HUES6 (cell line): ENCODE data around the gene WNK1.

ENCODE experiments used
- H3K27ac ChIP-seq: 2 replicates; pipeline ENCODE4 v1.7.0; 2013; ENCODE audit warnings: low read depth, mild to moderate bottlenecking, low read length, inconsistent platforms
- H3K27me3 ChIP-seq: 2 replicates; pipeline ENCODE4 v1.6.1; 2013; ENCODE audit warnings: low read length; ENCODE audit not compliant: control insufficient read depth, insufficient read depth
- H3K36me3 ChIP-seq: 2 replicates; pipeline ENCODE4 v1.6.1; 2013; ENCODE audit warnings: low read length; ENCODE audit not compliant: control insufficient read depth, insufficient read depth
- H3K4me1 ChIP-seq: 2 replicates; pipeline ENCODE4 v1.6.1; 2013; ENCODE audit warnings: low read length; ENCODE audit not compliant: control insufficient read depth, insufficient read depth
- H3K4me3 ChIP-seq: 2 replicates; pipeline ENCODE4 v1.5.1; 2013; ENCODE audit warnings: low read depth, low read length
- H3K9ac ChIP-seq: one replicate; pipeline ENCODE4 v1.6.1; 2013; ENCODE audit warnings: mild to moderate bottlenecking, low read length
- H3K9me3 ChIP-seq: 2 replicates; pipeline ENCODE4 v1.6.1; 2013; ENCODE audit warnings: low read depth, low read length; ENCODE audit not compliant: control insufficient read depth, insufficient read depth

Gene WNK1

DNA sequence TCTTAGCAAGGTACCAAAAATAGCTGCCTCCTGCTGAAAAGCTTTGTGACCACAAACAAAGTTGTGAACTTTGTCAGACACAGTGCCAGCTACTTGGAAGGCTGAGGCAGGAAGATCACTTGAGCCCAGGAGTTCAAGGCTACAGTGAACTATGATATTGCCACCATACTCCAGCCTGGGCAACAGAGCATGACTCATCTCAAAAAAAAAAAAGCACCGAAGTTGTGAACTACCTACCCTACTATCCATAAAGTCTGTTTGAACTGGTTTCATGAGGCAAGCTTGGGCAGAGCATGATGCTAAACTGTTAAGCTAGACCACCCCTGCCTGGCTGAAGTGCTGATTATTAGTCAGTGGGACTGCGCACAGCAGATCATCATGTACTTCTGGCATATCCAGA is 121.6 kb downstream of the WNK1 start:
- no peak overlapping the region for H3K9ac ChIP-seq
- H3K9me3 ChIP-seq: no peaks in the 10 kb centered on the region
- no peak overlapping the region for H3K27ac ChIP-seq
- no peaks in the 10 kb centered on the region for H3K27me3 ChIP-seq
- peaks cover 59% of the 10 kb centered on the region for H3K36me3 ChIP-seq
- no peaks in the 10 kb centered on the region for H3K4me1 ChIP-seq
- H3K4me3 ChIP-seq: no peak overlapping the region

DNA sequence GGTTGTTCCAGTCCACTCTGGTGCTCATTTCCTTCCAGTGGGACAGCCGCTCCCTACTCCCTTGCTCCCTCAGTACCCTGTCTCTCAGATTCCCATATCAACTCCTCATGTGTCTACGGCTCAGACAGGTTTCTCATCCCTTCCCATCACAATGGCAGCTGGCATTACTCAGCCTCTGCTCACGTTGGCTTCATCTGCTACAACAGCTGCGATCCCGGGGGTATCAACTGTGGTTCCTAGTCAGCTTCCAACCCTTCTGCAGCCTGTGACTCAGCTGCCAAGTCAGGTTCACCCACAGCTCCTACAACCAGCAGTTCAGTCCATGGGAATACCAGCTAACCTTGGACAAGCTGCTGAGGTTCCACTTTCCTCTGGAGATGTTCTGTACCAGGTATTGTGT is 127.3 kb downstream of the WNK1 start:
- Histone ChIP-seq H3K27me3 (no peaks in the 10 kb centered on the region), H3K36me3 (peaks cover 81% of the 10 kb centered on the region), H3K4me3 (no peak overlapping the region), H3K4me1 (no peaks in the 10 kb centered on the region), H3K27ac (no peak overlapping the region), H3K9ac (no peak overlapping the region), H3K9me3 (no peaks in the 10 kb centered on the region)

DNA sequence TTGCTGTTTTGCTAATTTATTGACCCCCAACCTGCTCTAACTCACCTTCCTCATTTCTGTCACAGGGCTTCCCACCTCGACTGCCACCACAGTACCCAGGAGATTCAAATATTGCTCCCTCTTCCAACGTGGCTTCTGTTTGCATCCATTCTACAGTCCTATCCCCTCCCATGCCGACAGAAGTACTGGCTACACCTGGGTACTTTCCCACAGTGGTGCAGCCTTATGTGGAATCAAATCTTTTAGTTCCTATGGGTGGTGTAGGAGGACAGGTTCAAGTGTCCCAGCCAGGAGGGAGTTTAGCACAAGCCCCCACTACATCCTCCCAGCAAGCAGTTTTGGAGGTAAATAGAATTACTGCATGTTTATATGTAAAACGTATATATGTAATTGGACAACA is 128.3 kb downstream of the WNK1 start:
- Histone ChIP-seq H3K27ac (no peak overlapping the region), H3K9me3 (no peaks in the 10 kb centered on the region), H3K4me3 (no peak overlapping the region), H3K27me3 (no peaks in the 10 kb centered on the region), H3K9ac (no peak overlapping the region), H3K4me1 (no peaks in the 10 kb centered on the region), H3K36me3 (peaks cover 82% of the 10 kb centered on the region)

DNA sequence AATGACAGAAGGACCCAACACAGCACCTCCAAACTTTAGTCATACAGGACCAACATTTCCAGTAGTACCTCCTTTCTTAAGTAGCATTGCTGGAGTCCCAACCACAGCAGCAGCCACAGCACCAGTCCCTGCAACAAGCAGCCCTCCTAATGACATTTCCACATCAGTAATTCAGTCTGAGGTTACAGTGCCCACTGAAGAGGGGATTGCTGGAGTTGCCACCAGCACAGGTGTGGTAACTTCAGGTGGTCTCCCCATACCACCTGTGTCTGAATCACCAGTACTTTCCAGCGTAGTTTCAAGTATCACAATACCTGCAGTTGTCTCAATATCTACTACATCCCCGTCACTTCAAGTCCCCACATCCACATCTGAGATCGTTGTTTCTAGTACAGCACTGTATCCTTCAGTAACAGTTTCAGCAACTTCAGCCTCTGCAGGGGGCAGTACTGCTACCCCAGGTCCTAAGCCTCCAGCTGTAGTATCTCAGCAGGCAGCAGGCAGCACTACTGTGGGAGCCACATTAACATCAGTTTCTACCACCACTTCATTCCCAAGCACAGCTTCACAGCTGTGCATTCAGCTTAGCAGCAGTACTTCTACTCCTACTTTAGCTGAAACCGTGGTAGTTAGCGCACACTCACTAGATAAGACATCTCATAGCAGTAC is 132.5 kb downstream of the WNK1 start:
- H3K27ac ChIP-seq: no peak overlapping the region
- peaks cover 96% of the 10 kb centered on the region for H3K36me3 ChIP-seq
- no peak overlapping the region for H3K4me3 ChIP-seq
- no peaks in the 10 kb centered on the region for H3K9me3 ChIP-seq
- H3K4me1 ChIP-seq: no peaks in the 10 kb centered on the region
- H3K9ac ChIP-seq: no peak overlapping the region
- no peaks in the 10 kb centered on the region for H3K27me3 ChIP-seq

DNA sequence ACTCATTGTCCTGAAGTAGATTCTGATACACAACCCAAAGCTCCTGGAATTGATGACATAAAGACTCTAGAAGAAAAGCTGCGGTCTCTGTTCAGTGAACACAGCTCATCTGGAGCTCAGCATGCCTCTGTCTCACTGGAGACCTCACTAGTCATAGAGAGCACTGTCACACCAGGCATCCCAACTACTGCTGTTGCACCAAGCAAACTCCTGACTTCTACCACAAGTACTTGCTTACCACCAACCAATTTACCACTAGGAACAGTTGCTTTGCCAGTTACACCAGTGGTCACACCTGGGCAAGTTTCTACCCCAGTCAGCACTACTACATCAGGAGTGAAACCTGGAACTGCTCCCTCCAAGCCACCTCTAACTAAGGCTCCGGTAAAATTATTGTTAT is 133.3 kb downstream of the WNK1 start:
- H3K36me3 ChIP-seq: peaks cover 95% of the 10 kb centered on the region
- no peak overlapping the region for H3K27ac ChIP-seq
- no peaks in the 10 kb centered on the region for H3K27me3 ChIP-seq
- no peaks in the 10 kb centered on the region for H3K4me1 ChIP-seq
- no peak overlapping the region for H3K4me3 ChIP-seq
- no peak overlapping the region for H3K9ac ChIP-seq
- H3K9me3 ChIP-seq: no peaks in the 10 kb centered on the region

DNA sequence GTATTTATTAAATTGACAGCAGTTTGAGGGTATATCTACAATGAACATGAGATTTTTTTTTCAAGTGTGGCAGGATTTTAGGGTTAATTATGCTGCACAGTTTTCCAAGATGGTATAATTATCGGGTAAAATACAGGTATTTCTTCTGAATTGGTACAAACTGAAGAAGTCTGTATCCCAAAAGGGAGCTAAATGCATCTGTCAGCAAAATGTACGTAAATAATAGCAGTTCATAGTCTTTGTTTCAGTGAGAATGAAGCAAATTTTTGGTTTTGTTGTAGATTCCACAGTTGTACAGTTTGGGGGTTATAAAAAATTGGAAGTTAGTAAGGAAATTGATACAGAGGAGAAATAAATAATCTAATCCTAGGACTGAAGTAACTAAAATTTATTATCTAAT is 133.8 kb downstream of the WNK1 start:
- no peaks in the 10 kb centered on the region for H3K4me1 ChIP-seq
- no peaks in the 10 kb centered on the region for H3K9me3 ChIP-seq
- no peak overlapping the region for H3K4me3 ChIP-seq
- H3K27ac ChIP-seq: no peak overlapping the region
- H3K36me3 ChIP-seq: peaks cover 93% of the 10 kb centered on the region
- no peak overlapping the region for H3K9ac ChIP-seq
- no peaks in the 10 kb centered on the region for H3K27me3 ChIP-seq

DNA sequence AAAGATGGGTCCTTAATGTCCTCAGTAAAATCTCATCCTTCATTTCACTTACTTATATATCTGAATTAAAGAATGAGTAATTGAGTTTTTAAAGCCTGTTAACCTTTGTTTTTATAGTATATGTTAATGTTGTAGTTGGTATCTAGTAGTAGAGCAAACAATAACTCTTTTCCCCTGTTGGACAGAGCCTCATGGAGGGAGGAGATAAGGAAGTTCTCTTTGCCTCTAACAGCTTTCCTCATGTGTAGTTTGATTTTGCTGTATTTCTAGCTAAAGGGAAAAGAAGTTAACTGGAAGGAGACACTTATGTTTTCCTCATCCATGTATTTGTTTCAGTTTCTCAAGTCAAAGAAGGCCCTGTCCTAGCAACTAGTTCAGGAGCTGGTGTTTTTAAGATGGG is 141.8 kb downstream of the WNK1 start:
- no peak overlapping the region for H3K4me3 ChIP-seq
- H3K36me3 ChIP-seq: peaks cover 73% of the 10 kb centered on the region
- H3K4me1 ChIP-seq: no peaks in the 10 kb centered on the region
- H3K27ac ChIP-seq: no peak overlapping the region
- H3K27me3 ChIP-seq: no peaks in the 10 kb centered on the region
- H3K9me3 ChIP-seq: no peaks in the 10 kb centered on the region
- no peak overlapping the region for H3K9ac ChIP-seq

DNA sequence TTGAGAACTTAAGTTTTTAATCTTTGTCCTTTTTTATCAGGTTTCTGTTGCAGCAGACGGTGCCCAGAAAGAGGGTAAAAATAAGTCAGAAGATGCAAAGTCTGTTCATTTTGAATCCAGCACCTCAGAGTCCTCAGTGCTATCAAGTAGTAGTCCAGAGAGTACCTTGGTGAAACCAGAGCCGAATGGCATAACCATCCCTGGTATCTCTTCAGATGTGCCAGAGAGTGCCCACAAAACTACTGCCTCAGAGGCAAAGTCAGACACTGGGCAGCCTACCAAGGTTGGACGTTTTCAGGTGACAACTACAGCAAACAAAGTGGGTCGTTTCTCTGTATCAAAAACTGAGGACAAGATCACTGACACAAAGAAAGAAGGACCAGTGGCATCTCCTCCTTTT is 143.7 kb downstream of the WNK1 start:
- no peaks in the 10 kb centered on the region for H3K4me1 ChIP-seq
- peaks cover 79% of the 10 kb centered on the region for H3K36me3 ChIP-seq
- no peaks in the 10 kb centered on the region for H3K9me3 ChIP-seq
- H3K9ac ChIP-seq: no peak overlapping the region
- no peak overlapping the region for H3K4me3 ChIP-seq
- no peak overlapping the region for H3K27ac ChIP-seq
- no peaks in the 10 kb centered on the region for H3K27me3 ChIP-seq

DNA sequence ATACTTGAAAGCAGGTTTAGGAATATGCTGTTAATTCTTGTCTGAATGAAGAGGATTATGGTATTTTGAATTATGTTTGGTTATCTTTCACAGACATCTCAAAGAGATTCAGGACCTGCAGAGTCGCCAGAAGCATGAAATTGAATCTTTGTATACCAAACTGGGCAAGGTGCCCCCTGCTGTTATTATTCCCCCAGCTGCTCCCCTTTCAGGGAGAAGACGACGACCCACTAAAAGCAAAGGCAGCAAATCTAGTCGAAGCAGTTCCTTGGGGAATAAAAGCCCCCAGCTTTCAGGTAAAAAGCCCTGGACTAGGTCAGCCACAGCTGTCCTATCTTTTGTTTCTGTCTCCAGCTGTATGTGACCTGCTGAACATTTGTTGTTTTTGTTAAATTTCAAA is 145.0 kb downstream of the WNK1 start:
- peaks cover 85% of the 10 kb centered on the region for H3K36me3 ChIP-seq
- H3K27me3 ChIP-seq: no peaks in the 10 kb centered on the region

DNA sequence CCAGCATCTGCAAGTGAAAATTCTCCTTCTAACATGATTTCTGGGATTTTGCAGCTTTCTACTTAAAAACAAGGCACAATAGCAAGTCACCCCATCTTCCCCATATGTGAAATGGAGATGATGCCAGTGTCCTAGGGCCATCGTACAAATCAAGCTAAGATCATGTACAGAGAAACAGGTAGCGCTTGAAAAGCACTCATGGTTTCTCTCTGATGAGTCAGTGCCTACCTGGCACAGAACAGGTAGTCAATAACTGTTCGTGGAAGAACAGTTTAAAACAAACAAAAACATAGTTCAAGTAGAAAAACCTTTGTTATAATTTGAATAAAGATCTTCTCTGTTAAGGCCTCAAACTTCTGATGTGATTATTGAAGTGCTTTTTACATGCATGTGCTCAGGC is 150.2 kb downstream of the WNK1 start:
- Histone ChIP-seq H3K4me1 (peaks cover 14% of the 10 kb centered on the region; the same call in 1 of the 2 replicates), H3K36me3 (peaks cover 92% of the 10 kb centered on the region), H3K9ac (no peak overlapping the region)

More for the DNA sequence above, 145.0 kb downstream of the WNK1 start:
- Histone ChIP-seq H3K9ac (no peak overlapping the region), H3K27ac (no peak overlapping the region; the same call in 1 of the 2 replicates), H3K9me3 (no peaks in the 10 kb centered on the region), H3K4me3 (no peak overlapping the region), H3K4me1 (no peaks in the 10 kb centered on the region)

DNA sequence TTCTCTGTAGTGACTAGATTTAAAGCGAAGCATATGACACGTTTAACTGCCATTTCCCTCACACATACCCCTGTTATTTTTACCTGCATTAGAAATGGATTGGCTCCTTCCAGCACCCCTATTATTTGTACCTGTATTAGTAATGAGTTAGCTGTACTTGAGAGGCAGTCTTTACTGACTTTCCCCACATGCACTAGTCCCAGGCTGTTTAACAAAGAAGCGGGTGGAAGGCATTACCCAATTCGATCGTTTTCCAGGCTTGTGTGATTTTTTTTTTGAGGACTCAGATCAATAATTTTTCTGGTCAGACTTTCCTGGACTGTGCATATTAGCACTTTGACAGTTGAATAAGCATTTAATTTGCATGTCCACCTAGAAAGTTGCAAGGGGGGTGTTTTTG is 150.7 kb downstream of the WNK1 start:
- Histone ChIP-seq H3K9ac (no peak overlapping the region), H3K9me3 (no peaks in the 10 kb centered on the region), H3K4me1 (peaks cover 14% of the 10 kb centered on the region; the same call in 1 of the 2 replicates), H3K4me3 (no peak overlapping the region), H3K36me3 (peaks cover 92% of the 10 kb centered on the region), H3K27ac (no peak overlapping the region), H3K27me3 (no peaks in the 10 kb centered on the region)

More for the DNA sequence above, 150.2 kb downstream of the WNK1 start:
- Histone ChIP-seq H3K9me3 (no peaks in the 10 kb centered on the region), H3K4me3 (no peak overlapping the region), H3K27ac (no peak overlapping the region), H3K27me3 (no peaks in the 10 kb centered on the region)
